IPS-15b (cell line): ENCODE results near the gene SEMA3F.

Experiments
- H3K27me3 ChIP-seq: one replicate; pipeline ENCODE4 v1.6.1; 2013; ENCODE audit warnings: low read length; ENCODE audit not compliant: control insufficient read depth, insufficient read depth
- H3K36me3 ChIP-seq: one replicate; pipeline ENCODE4 v1.6.1; 2013; ENCODE audit warnings: low read length; ENCODE audit not compliant: control insufficient read depth, insufficient read depth
- H3K4me1 ChIP-seq: one replicate; pipeline ENCODE4 v1.6.1; 2013; ENCODE audit warnings: mild to moderate bottlenecking, low read length; ENCODE audit not compliant: control insufficient read depth, insufficient read depth
- H3K4me3 ChIP-seq: one replicate; pipeline ENCODE4 v1.5.1; 2013; ENCODE audit warnings: low read depth, low read length
- H3K9ac ChIP-seq: one replicate; pipeline ENCODE4 v1.6.1; 2013; ENCODE audit warnings: low read depth, mild to moderate bottlenecking, low read length
- H3K9me3 ChIP-seq: one replicate; pipeline ENCODE4 v1.6.1; 2013; ENCODE audit warnings: mild to moderate bottlenecking, low read length; ENCODE audit not compliant: control insufficient read depth, insufficient read depth

Gene SEMA3F

DNA sequence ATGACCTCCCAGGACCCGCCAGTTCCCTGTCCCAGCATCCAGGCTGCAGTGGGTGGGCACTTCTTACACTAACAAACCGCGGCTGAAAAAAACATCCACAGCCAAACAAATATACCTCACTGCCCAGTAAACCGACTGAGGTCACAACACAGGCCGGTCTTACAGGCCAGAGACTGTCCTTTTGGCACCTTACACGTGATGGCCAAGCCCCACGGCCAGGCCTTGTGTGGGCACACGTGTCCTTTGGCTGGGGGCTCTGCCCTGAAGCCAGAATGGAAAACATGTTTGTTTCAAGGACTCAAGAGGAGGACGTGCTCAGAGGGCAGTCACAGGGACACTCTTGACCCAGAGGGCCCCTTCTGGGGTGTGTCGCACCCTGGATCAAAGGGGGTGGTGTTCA, 59.7 kb downstream of the SEMA3F start:
- no peak overlapping the region for H3K9ac ChIP-seq
- H3K9me3 ChIP-seq = no peaks in the 10 kb centered on the region
- H3K4me3 ChIP-seq = no peak overlapping the region
- no peaks in the 10 kb centered on the region for H3K36me3 ChIP-seq
- peaks cover 2% of the 10 kb centered on the region for H3K4me1 ChIP-seq
- no peaks in the 10 kb centered on the region for H3K27me3 ChIP-seq

DNA sequence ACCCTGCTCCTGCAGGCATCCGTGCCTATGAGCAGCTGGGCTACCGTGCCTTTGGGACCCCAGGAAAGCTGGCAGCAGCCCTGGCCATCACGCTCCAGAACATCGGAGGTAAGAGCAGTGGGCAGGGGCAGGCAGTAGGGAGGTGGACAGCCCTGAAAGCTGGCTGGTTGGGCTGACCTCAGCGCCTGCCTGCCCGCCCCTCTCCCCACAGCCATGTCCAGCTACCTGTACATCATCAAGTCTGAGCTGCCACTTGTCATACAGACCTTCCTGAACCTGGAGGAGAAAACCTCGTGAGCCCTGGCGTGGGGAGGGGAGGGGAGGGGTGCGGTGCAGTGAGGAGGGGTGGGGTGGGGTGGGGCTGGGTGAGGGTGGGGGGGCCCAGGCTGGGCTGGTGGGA, 60.4 kb downstream of the SEMA3F start:
- Histone ChIP-seq H3K9me3 (no peaks in the 10 kb centered on the region), H3K9ac (no peak overlapping the region), H3K27me3 (no peaks in the 10 kb centered on the region), H3K36me3 (no peaks in the 10 kb centered on the region), H3K4me1 (peaks cover 2% of the 10 kb centered on the region), H3K4me3 (no peak overlapping the region)

DNA sequence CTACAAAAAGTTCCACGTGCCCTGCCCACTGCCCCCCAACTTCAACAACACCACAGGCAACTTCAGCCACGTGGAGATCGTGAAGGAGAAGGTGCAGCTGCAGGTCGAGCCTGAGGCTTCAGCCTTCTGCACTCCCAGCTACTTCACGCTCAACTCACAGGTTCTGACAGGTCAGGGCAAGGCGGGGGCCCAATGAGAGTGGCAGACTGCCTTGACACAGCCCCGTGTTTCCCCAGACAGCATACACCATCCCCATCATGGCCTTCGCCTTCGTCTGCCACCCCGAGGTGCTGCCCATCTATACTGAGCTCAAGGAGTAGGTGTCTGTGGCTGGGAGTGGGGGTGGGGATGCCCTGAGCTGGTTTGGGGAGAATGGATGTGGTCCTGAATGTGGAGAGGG, 62.6 kb downstream of the SEMA3F start:
- H3K9ac ChIP-seq = no peak overlapping the region
- H3K4me1 ChIP-seq = no peaks in the 10 kb centered on the region
- no peaks in the 10 kb centered on the region for H3K36me3 ChIP-seq
- H3K4me3 ChIP-seq = no peak overlapping the region
- H3K27me3 ChIP-seq = no peaks in the 10 kb centered on the region
- no peaks in the 10 kb centered on the region for H3K9me3 ChIP-seq

- H3K9ac ChIP-seq = peak overlapping the region; percentile 37
- H3K27me3 ChIP-seq = no peaks in the 10 kb centered on the region
- no peaks in the 10 kb centered on the region for H3K9me3 ChIP-seq
- no peaks in the 10 kb centered on the region for H3K4me1 ChIP-seq
- no peak overlapping the region for H3K4me3 ChIP-seq
- H3K36me3 ChIP-seq = no peaks in the 10 kb centered on the region
Measured at GRCh38 chr3:50218448-50218847, 63.3 kb downstream of the SEMA3F start.

- Histone ChIP-seq H3K4me3 (no peak overlapping the region), H3K9me3 (no peaks in the 10 kb centered on the region), H3K9ac (no peak overlapping the region), H3K27me3 (no peaks in the 10 kb centered on the region), H3K4me1 (no peaks in the 10 kb centered on the region), H3K36me3 (no peaks in the 10 kb centered on the region)
Measured at GRCh38 chr3:50219285-50219684, 64.2 kb downstream of the SEMA3F start.

DNA sequence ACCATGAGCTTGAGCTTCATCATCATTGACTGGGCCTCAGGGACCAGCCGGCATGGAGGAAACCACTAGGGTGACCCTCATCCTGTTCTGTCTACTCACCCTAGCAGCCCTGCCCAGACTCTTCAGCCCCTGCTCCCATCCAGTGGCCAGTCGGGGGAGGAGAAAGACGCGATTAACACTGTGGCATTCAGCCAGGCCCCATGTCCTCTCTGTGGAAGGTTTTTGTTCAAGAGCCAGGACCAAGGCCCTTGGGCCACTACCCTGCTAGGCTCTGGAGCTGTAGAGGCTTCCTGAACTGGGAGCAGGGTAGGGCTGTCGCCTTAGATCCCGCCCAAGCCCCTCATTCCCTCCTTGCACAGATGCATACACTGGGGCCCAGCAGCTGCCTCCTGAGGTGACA, 65.0 kb downstream of the SEMA3F start:
- Histone ChIP-seq H3K4me3 (no peak overlapping the region), H3K4me1 (no peaks in the 10 kb centered on the region), H3K27me3 (no peaks in the 10 kb centered on the region), H3K36me3 (no peaks in the 10 kb centered on the region), H3K9ac (no peak overlapping the region), H3K9me3 (no peaks in the 10 kb centered on the region)

- Histone ChIP-seq H3K4me3 (no peak overlapping the region), H3K4me1 (no peaks in the 10 kb centered on the region), H3K9ac (no peak overlapping the region), H3K36me3 (no peaks in the 10 kb centered on the region), H3K27me3 (no peaks in the 10 kb centered on the region), H3K9me3 (no peaks in the 10 kb centered on the region)
Measured at GRCh38 chr3:50221051-50221410, 65.9 kb downstream of the SEMA3F start.

GRCh38 chr3:50221411-50222168, 66.5 kb downstream of the SEMA3F start:
- Histone ChIP-seq H3K9me3 (no peaks in the 10 kb centered on the region), H3K27me3 (no peaks in the 10 kb centered on the region), H3K9ac (no peak overlapping the region), H3K36me3 (no peaks in the 10 kb centered on the region), H3K4me1 (no peaks in the 10 kb centered on the region), H3K4me3 (no peak overlapping the region)

GRCh38 chr3:50222169-50222528, 67.0 kb downstream of the SEMA3F start:
- Histone ChIP-seq H3K36me3 (no peaks in the 10 kb centered on the region), H3K4me1 (no peaks in the 10 kb centered on the region), H3K4me3 (no peak overlapping the region), H3K9me3 (no peaks in the 10 kb centered on the region), H3K27me3 (peaks cover 4% of the 10 kb centered on the region), H3K9ac (no peak overlapping the region)

DNA sequence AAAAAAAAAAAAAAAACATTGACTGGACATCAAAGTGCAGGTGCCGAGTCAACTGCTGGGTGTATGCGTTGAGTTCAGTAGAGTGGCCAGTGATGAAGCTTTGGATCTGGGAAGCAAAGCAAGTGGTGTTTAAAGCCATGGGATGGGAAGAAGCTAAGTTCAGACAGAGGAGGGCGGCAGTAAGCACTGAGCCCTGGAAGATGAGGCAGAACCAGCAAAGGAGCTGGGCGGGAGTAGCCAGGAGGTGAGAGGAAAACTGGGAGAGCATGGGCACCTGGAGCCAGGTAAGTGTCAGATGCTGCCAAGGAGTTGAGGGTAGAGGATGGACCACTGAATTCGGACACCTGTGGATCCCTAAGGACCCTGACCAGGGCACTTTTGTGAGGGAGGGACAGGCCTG, 69.5 kb downstream of the SEMA3F start:
- Histone ChIP-seq H3K9ac (no peak overlapping the region), H3K27me3 (peaks cover 4% of the 10 kb centered on the region), H3K36me3 (no peaks in the 10 kb centered on the region), H3K9me3 (no peaks in the 10 kb centered on the region), H3K4me3 (no peak overlapping the region), H3K4me1 (peaks cover 4% of the 10 kb centered on the region)

- Histone ChIP-seq H3K9ac (no peak overlapping the region), H3K4me1 (peaks cover 4% of the 10 kb centered on the region), H3K4me3 (peak overlapping the region; percentile 79), H3K9me3 (no peaks in the 10 kb centered on the region), H3K27me3 (peaks cover 4% of the 10 kb centered on the region), H3K36me3 (no peaks in the 10 kb centered on the region)
Measured at GRCh38 chr3:50226888-50227389, 71.8 kb downstream of the SEMA3F start.

DNA sequence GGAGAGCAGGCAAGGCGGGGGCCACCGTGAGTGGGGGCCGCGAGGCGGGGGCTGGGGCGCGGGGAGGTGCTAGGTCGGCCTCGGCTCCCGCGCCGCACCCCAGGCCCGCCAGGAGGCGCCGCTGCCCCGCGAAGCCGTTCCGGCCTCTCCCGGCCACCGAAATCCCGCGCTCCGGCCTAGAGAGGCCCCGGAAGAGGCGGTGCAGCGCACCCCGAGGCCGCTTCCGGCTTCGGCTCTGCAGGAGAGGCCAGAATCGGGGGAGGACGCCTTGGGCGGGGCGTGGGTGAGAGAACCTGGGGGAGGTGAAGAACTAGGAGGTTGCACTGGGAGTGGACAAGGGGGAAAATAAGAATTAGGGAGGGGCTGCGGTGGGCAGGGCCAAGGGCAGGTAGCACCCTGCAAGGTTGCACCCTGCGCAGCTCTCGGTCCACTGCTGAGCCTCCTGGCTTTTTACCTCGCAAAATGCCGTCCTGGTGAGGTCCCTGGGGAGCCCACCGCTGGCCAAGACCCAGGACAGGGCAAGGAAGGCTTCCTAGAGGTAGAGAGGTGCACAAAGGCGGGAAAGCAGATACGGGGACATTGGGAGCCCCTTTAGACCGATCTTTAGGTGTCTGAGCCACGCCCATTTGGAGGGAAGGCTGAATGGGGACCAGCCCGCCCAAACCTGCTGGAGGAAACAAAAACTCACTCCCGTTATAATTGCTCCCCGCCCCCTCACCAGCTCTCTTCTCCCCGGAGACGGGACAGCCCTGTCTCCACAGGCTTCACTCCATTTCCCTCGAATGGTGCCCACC, 72.5 kb downstream of the SEMA3F start:
- no peaks in the 10 kb centered on the region for H3K9me3 ChIP-seq
- H3K9ac ChIP-seq = peak overlapping the region; percentile 89
- H3K4me3 ChIP-seq = peak overlapping the region; percentile 95
- peaks cover 4% of the 10 kb centered on the region for H3K27me3 ChIP-seq
- peaks cover 4% of the 10 kb centered on the region for H3K4me1 ChIP-seq
- H3K36me3 ChIP-seq = no peaks in the 10 kb centered on the region
